ENCODE results near the gene LDHA.

DNA sequence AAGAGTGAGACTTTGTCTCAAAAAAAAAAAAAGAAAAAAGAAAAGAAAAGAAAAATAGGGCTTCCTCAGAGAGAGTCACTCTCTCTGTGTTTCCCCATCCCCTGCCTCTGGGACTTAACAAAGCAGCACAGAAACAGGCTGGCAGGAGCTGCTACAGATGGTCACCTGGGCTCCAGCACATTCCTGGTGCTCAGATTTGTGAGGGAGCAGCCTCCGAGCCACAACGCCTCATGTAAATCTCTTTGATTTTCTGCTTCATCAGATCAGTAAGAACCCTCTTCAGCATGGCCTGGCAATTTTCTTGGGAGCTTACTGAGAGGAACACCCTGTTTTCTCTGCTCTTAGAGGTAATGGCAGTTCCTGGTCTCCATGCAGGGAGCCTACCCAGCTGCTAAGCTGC is 15.2 kb upstream of the LDHA start:
- TF ChIP-seq CTCF (IDR thresholded peaks at IDR 0.05; ENCODE audit: insufficient read depth, low read depth, low read length), result no peak
- no peak for TF ChIP-seq EZH2 (IDR thresholded peaks at IDR 0.05; ENCODE audit: insufficient read depth, low read length)

Measured in astrocyte (in vitro differentiated cells and primary cell).